Hindlimb muscle (tissue), 1 donor: ENCODE measurements around the gene SPSB1. TPM values are rescaled to one million over a fixed set of nuclear protein-coding genes. Genes with fewer than 3 reads are reported as not detected.
A peak's percentile ranks its signal among the peaks of the same experiment; 100 is the strongest.

Source experiments
- DNase-seq: peaks from one replicate; pipeline ENCODE4 v3.0.0-alpha.2; 2013
- polyA plus RNA-seq: library from polyadenylated mRNA; unstranded; fragments of 120-200 nt; gene quantifications from one replicate; pipeline ENCODE4 v1.2.1, GENCODE V29; 2013; ENCODE audit not compliant: insufficient read length

The SPSB1 gene
- polyA plus RNA-seq, 1 donor: 7.0 TPM

DNA sequence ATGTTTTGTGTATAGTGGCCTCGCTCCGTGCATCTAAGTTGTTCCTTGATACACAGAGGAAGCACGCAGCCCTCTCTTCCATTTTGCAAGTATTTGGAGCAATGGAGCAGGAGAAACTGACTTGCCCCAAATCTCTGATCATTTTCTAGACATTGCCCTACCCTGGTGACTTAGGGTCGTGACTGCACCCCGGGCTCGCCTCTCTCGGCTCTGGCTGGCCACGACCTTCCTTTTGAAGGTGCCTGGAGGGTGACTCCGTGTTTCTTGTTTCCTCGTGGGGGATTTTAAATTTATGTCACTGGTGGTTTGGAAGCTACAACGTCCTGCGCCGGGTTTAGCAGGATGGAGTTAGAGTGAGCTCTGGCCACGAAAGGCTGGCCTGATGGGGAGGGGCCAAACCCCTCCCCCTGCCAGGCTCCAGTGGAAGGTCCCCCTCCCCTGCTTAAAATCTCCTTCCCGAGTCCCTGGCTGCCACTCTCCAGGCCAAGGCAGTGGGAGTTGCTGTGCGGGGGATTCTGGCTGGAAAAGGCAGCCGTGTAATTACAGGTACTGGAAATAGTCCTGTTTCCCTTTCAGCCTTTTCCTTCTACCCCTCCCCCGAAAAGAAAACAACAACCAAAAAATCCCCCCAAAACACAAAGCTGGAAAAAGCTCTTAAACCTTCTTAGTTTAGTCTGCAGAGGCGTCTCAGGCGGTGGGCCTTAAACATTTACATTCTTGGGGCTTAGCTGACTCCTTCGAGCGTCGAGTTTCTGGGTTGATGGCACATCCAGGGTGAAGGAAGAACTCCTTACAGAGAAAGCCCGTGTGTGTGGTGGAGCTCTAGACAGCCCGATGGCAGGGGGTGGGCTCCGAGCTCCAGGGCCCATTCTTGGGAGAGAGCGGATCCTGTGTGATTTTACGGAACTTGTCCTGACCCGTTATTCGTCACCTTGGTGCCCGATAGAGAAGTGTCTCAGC, 28.1 kb downstream of the SPSB1 start:
- DNase-seq: no peak

GRCh38 chr1:9321480-9321849, 28.8 kb downstream of the SPSB1 start:
- DNase-seq: no peak

GRCh38 chr1:9321986-9322660, 29.4 kb downstream of the SPSB1 start:
- DNase-seq: no peak

DNA sequence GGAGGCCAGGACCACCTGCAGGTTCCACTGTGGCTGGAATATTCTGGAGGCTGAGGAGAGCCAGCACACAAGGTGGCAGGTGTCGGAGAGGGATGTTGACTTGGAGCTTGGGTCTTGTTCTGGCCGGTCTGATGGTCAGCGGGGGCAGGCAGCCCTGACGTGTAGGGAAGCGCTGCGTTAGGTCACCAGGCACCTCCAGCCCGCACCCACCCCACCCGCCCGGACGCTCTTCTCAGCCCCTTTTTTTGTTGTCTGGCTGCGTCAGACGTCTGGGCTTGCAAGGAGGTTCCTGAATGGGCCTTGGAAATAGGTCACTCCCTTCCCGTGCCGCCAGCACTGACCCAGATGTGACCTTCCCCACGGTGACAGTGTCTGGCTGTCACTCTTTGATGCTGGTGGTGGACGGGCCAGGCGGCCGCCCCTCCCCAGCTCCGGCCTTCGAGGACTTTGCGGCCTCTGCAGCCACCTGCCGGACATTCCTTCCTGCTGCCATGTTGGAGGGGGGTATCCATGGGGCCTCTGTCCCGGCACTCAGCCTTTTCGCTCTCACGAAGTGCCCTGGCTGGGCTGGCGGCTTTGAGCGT, 30.1 kb downstream of the SPSB1 start:
- DNase-seq: no peak

DNA sequence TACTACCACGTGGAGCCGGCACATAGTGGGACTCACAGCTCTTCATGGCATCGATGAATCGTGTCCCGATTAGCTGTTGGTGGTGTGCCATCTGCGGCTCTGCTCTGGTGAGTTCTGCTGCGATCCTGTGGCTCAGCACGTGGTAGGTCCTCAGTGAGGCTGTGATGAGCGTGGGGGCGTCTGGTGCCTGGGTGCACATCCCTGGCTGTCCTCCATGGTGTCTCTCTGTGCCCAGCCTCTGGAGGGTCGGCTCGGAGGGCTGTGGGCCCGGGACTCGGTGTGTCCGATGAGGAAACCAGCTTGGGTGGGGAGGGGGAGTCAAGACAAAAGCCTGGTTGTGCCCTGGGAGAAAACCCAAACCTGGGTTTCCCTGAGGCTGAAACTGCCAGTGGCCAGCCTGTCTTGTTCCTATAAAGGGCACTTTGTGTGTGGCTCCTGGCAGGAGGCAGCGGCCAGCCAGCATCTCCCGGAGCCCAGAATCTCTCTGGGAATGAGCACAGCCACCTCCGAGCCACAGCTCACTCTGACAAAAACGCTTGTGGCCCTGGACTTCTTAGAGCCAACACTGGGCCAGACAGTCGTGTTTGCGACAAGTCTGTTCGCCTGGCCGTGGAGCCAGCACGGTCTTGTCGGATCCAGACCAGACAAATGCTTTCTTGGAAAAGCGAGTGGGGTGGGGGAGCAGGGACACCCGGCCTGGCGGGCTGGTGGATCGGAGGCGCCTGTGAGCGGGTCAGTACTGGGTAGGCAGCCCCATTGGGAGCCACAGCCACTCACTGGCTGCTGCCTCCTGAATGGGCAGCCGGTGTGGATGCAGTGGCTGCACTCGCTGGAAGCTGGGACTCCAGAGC, 31.8 kb downstream of the SPSB1 start:
- no peak for DNase-seq

DNA sequence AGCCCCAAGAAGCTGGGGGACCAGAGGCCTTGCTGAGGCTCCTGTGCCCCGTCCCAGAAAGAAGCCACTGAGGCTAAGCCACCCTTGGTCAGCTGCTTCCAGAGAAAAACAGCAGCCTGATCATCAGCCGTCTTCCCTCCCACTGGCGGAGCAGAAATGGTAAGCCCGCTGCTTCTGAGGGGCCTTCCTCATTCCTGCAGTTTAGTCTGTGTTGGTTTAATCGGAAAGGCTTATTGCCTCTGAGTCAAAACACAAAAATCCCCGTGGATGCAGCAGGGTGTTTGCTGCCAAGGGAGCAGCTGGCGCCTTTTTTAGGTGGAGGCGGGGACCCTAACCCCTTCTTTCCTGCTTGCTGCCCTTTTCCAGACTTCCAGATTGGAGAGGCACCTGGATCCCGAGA, 33.9 kb downstream of the SPSB1 start:
- no peak for DNase-seq

DNA sequence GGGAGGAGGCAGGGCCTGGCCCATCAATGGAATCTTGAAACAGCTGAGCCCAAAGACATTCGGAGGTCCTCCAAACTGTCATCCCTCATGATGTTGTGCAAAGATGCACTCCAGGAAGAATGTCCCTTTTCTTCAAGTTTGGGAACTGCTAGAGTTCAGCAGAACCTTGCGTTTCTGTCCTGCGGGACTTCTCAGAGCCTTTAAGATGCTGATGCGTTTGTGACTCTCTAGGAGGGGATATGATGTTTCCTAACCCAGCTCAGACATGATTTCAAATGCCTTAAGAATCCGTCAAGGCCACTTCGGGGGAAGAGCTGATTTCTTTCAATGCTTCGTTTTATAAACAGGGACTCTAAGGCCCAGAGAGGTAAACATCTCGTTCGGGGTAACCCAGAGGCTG, 35.5 kb downstream of the SPSB1 start:
- no peak for DNase-seq

DNA sequence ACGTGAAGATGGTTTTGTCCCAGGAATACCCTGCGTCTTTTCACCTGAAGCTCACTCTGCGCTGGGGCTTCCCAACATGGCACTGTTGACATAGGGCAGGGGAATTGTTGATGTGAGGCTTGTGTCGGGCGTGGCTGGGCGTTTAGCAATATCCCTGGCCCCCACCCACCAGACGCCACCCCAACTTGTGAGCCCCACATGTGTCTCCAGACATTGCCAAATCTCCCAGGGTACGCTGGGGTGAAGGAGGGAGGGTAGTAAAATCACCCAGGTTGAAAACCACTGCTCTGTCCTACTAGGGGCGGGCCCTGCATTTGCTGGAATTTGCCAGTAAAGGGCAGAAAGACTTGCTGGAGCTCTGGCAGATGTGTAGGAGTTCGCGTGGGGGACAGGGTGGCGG, 36.0 kb downstream of the SPSB1 start:
- no peak for DNase-seq

DNA sequence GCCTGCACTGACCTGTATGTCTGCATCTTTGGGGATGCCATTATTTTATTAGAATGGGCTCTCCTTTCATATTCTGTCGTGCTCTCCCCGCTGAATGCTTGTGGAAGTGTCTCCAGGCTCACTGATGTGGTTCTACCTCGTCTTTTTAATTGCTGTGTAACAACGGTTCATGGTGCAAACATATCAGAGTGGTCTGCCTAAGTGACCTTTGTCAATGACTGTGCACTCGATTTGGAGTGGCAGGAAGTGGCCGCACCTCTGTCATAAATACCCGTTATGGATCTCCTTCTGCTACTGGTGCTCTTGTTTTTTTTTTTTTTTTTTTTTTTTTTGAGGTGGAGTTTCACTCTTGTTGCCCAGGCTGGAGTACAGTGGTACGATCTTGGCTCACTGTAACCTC, 38.3 kb downstream of the SPSB1 start:
- DNase-seq: no peak

DNA sequence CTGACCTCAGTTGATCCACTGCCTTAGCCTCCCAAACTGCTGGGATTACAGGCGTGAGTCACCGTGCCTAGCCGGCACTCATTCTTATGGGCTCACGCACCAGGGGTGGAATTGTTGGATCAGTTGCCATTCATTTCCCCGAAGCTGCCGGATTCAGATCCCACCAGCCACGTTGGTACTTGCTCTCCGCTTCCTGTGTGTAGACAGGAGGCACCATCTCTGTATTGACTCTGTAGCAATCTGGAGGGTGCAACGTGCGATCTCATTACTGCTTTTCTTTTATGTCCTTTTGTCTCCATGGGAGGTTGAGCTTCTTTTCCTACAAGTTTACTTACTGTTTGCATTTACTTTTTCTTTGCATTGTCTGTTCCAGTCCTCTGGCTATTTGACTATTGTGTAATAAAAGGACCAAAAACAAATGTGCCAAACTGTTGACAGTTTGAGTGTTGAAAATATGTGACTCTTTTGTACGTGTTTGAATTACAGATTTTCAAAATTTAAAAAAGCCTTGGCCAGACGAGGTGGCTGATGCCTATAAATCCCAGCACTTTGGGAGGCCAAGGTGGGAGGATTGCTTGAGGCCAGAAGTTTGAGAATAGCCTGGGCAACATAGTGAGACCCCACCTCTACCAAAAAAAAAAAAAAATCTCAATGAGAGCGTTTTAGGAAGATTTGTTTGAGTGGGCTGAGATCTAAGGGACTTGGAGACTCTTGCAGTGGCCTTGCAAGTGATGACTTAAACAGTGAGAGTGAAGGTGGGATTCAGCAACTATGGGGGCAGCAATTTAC, 39.1 kb downstream of the SPSB1 start:
- no peak for DNase-seq

DNA sequence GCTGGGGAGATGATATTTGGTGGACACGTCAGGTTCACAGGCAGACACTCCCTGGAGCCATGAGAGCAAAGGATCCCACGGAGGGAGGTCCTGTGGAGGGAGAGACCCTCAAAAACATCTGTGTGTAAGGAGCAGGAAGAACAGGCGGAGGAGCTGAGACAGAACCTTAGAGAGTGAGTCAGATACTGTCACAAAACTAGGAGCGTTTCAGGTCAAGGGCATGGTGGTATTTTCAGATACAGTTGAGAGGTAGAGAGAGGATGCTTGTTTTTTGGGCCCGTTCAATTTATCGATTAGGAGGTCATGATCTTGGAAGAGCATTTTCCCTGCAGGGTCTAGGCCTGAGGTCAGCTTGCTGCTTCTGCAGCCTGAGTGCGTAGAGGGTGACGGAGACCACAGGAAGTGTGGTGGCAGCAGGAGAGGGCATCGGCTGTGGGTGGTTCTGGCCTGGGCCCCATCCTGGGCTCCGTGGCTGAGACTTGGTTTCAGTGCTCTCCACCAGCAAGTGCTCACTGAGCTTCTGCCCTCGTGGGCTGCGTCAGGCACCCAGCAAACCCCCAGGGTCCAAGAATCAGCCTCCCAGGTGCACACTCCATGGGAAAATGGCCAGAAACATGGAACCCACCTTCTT, 39.9 kb downstream of the SPSB1 start:
- no peak for DNase-seq

- peak; percentile 81 for DNase-seq
These were observed 45.9 kb downstream of the SPSB1 start for GRCh38 chr1:9338397-9339246.

GRCh38 chr1:9340172-9340854, 47.6 kb downstream of the SPSB1 start:
- DNase-seq: peak; percentile 75

DNA sequence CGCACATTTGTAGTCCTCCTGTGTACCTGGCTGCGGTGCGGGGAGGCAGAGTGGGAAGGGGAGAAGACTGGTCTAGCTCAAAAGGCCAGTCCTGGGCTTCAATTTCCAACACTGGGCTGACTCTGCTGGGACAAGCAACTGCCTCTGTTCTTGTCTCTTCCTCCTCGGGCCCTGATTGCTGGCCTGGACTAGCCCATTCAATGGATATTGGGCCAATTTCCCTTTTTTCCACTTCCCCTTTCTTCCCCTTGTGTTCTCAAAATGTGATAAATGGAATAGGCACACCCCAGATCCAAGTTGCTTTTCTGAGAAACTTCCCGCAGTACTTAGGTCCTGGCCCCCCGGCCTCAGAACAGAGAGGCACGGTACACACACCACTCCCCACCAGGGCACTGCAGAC, 48.2 kb downstream of the SPSB1 start:
- DNase-seq: no peak

DNA sequence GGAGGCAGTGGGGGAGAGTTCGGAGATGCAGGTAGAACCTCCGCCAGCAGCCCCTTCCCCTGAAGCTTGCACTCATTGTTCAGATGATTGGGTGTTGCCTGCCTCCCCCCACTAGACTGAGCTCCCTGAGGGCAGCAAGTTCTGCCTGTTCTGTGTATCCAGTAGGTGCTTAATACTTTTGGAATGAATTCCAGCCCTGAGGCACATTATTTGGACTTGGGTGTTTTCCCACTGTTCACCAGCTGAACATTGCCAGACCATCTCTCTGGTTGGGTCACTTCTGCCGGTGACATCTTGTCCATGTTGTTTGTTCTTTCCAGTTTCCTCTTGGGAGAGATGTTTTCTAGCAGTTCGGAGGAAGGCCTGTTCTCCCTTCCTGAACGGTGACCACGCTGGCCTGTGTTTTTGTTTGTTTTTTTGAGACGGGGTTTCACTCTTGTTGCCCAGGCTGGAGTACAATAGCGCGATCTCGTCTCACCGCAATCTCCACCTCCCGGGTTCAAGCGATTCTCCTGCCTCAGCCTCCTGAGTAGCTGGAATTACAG, 48.7 kb downstream of the SPSB1 start:
- DNase-seq: no peak

DNA sequence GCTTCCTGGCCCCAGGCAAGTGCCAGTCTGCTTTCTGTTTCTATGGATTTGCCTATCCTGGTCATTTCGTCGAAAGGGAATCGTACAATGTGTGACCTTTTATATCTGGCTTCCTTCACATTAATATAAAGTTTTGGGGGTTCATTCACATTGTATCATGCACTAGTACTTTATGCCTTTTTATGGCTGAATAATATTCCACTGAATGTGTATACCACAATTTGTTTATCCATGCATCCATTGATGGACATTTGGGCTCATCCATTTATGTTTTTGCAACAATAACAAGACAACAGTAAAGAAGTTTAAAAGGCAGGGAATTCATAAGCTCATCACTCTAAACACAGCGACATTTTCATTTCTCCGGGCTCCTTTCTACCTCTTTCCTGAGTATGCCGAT, 50.6 kb downstream of the SPSB1 start:
- DNase-seq: no peak

GRCh38 chr1:9344426-9345200, 51.9 kb downstream of the SPSB1 start:
- DNase-seq: no peak

- DNase-seq: no peak
These were observed 52.8 kb downstream of the SPSB1 start for GRCh38 chr1:9345471-9345870.

DNA sequence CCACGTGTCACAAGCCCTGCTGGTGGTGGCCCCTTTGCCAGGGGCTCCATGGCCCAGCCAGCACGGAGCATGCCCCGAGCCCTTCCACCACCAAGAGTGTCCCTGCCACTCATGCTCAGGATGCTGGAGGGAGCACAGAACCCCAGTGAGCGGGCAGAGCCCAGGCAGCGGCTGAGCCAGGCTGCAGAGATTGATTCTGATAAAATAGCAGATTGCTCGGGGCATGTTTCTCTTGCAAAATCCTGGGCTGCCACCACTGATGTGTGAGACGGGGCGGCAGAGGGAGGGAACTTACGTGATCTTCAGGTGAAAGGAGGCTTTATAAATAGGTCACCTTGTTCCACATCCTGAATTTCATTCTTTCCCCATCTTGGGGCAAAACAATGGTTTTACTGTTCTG, 53.2 kb downstream of the SPSB1 start:
- no peak for DNase-seq
